MM.1S (cell line): ENCODE measurements around the gene LDLRAD4.

ENCODE experiments used
- CTCF ChIP-seq: fragments of 300-600 bp; sonication (generic); IDR thresholded peaks from 2 replicates; pipeline ENCODE4 v1.5.1; 2016; ENCODE audit warnings: antibody characterized with exemption, low read length, mixed read lengths
- EZH2phosphoT487 ChIP-seq: fragments of 300-600 bp; sonication (generic); IDR thresholded peaks from 2 replicates; pipeline ENCODE4 v1.6.1; 2018; ENCODE audit warnings: antibody characterized with exemption, low read length

- no peak for TF ChIP-seq CTCF
- no peak for TF ChIP-seq EZH2phosphoT487
Measured at GRCh38 chr18:13258921-13259320, 40.4 kb downstream of the LDLRAD4 start.
